Heart right ventricle (tissue), 16 donors: ENCODE results near the gene SASS6. TPM values are rescaled to one million over a fixed set of nuclear protein-coding genes. Genes with fewer than 3 reads are reported as not detected.
A peak's percentile ranks its signal among the peaks of the same experiment; 100 is the strongest.

Experiments used
- ATAC-seq, 8 donors: fragments of 200-7000 bp; cut with Tn5 transposase; one replicate each; pipeline ENCODE4 v1.9.1; 2020; ENCODE audit warnings: mild to moderate bottlenecking in 8 of 8, moderate library complexity in 8 of 8, moderate number of reproducible peaks in 1 of 8
- DNase-seq, 2 donors: peaks; one replicate each; pipeline ENCODE4 v3.0.0-alpha.2; 2020
- H3K27ac ChIP-seq, 10 donors: fragments of 200-600 bp; sonication (generic) in 2 of 10; one replicate each; pipeline versions ENCODE4 v1.5.0 to v1.8.0; 2020 to 2022; ENCODE audit warnings: mild to moderate bottlenecking in 3 of 10
- H3K27me3 ChIP-seq, 7 donors: fragments of 200-600 bp; one replicate each; pipeline ENCODE4 v1.8.0; 2021 to 2022; ENCODE audit warnings: mild to moderate bottlenecking in 2 of 7
- H3K36me3 ChIP-seq, 9 donors: fragments of 200-600 bp; sonication (generic) in 1 of 9; one replicate each; pipeline versions ENCODE4 v1.5.0 to v1.8.0; 2020 to 2022; ENCODE audit warnings: mild to moderate bottlenecking in 2 of 9
- H3K4me1 ChIP-seq, 9 donors: fragments of 200-600 bp; sonication (generic) in 1 of 9; one replicate each; pipeline versions ENCODE4 v1.5.0 to v1.8.0; 2020 to 2022; ENCODE audit warnings: mild to moderate bottlenecking in 4 of 9
- H3K4me3 ChIP-seq, 10 donors: fragments of 200-600 bp; sonication (generic) in 2 of 10; one replicate each; pipeline versions ENCODE4 v1.5.0 to v1.8.0; 2020 to 2022; ENCODE audit warnings: mild to moderate bottlenecking in 7 of 10, moderate library complexity in 2 of 10
- H3K9me3 ChIP-seq, 11 donors: fragments of 200-600 bp in 10 of 11; sonication (generic) in 2 of 11; one replicate each; pipeline versions ENCODE4 v1.5.0 to v1.8.0; 2013 to 2022; ENCODE audit warnings: mild to moderate bottlenecking in 2 of 11, control low read depth in 1 of 11, moderate library complexity in 1 of 11
- WGBS, 2 donors: extraction: QIAGEN DNeasy Blood & Tissue Kit; methylation state at CpG; one replicate each; pipeline ENCODE4 v1.1.7; 2013; ENCODE audit warnings: inconsistent platforms in 1 of 2; 5-methylcytosine and 5-hydroxymethylcytosine counted together
- intact Hi-C, 10 donors: fragments of 100-400 bp; cut with DNase I; formaldehyde crosslinking; loops; one replicate each; pipeline versions ENCODE4 v1.11.1 to v1.14.2; 2022
- polyA plus RNA-seq, 2 donors: library from polyadenylated mRNA; stranded (reverse); fragments of 200-250 nt; gene quantifications; one replicate each; pipeline ENCODE4 v1.2.3, GENCODE V29; 2013
- total RNA-seq, 10 donors: library from RNA; stranded (reverse); fragmentation: NEBNext Ultra II Directional in 3 of 10; extraction: Animal tissue kit (Norgen Biotek cat#: 25700) in 3 of 10; gene quantifications; one replicate each; pipeline versions ENCODE4 v1.2.1 to v1.2.4, GENCODE V29; 2021 to 2023
- TF ChIP-seq, protein P1 (sequence below), 9 donors: fragments of 200-600 bp; sonication (generic) in 2 of 9; IDR thresholded peaks; one replicate each; pipeline versions ENCODE4 v1.5.0 to v1.8.0; 2021 to 2022; ENCODE audit warnings: antibody characterized with exemption in 9 of 9, mild to moderate bottlenecking in 5 of 9, moderate library complexity in 1 of 9
- donor health status: Arrhythmogenic right ventricular cardiomyopathy.
- donor health status: ischemic (EF 13 %, LVEDD 7.1; RV severe dilation, severe dysfunction).
- donor health status: healthy with polysubstance abuse.
- donor health status: DM: no; HTN: yes; CAD: no.
- donor health status: DM: no; HTN: no; CAD: no.
- donor health status: ischemic (EF 25% LVEDD 6.9; RV normal size, moderate dysfunction).
- donor health status: ischemic (EF 25% LVEDD 5.7; RV mildly dilated, moderate dysfunction).
- donor health status: healthy.
- donor health status: DM: yes; HTN: yes; CAD: no.
- donor health status: Ischemic cardiomyopathy.
- donor health status: ischemic (EF 35%, LVEDD 5.7; RV mildly dilated, moderate dysfunction).
- donor health status: nonischemic (EF 11% LVEDD 7.7; RV severe dilation, severe dysfunction).
- donor health status: DM: yes; HTN: yes; CAD: no.
- donor health status: PGD.
- donor health status: ischemic (EF 29% LVEDD 5.4; RV normal size, mild dysfunction).
- donor health status: nonischemic (EF 23%, LVEDD 6.1; RV moderate dilation, normal function).

SASS6 gene
- total and polyA plus RNA-seq, 12 donors, result 0.95 to 2.7 (median 1.7) TPM

GRCh38 chr1:100152271-100152670 lies 19.5 kb upstream of the SASS6 start:
- WGBS, 2 donors, result 81% methylated on average over 4 of the region's 4 CpGs
- TF ChIP-seq, protein P1, sequence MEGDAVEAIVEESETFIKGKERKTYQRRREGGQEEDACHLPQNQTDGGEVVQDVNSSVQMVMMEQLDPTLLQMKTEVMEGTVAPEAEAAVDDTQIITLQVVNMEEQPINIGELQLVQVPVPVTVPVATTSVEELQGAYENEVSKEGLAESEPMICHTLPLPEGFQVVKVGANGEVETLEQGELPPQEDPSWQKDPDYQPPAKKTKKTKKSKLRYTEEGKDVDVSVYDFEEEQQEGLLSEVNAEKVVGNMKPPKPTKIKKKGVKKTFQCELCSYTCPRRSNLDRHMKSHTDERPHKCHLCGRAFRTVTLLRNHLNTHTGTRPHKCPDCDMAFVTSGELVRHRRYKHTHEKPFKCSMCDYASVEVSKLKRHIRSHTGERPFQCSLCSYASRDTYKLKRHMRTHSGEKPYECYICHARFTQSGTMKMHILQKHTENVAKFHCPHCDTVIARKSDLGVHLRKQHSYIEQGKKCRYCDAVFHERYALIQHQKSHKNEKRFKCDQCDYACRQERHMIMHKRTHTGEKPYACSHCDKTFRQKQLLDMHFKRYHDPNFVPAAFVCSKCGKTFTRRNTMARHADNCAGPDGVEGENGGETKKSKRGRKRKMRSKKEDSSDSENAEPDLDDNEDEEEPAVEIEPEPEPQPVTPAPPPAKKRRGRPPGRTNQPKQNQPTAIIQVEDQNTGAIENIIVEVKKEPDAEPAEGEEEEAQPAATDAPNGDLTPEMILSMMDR (IDR thresholded peaks at IDR 0.05), result no peak
- no peak for ATAC-seq
- peak overlapping the region in 1 of 10 donors; percentile 5 for H3K27ac ChIP-seq
- intact Hi-C loops, result loop anchor here in 2 of 10 donors (10.0 kb wide), 2 partner anchors 143 to 287 kb away; no protein-coding TSS in a partner anchor
- H3K9me3 ChIP-seq, result no peaks in the 10 kb centered on the region
- H3K27me3 ChIP-seq, result no peaks in the 10 kb centered on the region
- H3K4me1 ChIP-seq, result no peaks in the 10 kb centered on the region
- H3K4me3 ChIP-seq, result no peak overlapping the region
- DNase-seq, result no peak
- H3K36me3 ChIP-seq, result peaks cover 0 to 85% (median 25%) of the 10 kb centered on the region in 9 donors

GRCh38 chr1:100151679-100152078 lies 18.9 kb upstream of the SASS6 start:
- TF ChIP-seq, protein P1 (IDR thresholded peaks at IDR 0.05), result no peak
- H3K9me3 ChIP-seq, result no peaks in the 10 kb centered on the region
- peaks cover 0 to 85% (median 28%) of the 10 kb centered on the region in 9 donors for H3K36me3 ChIP-seq
- ATAC-seq, result no peak
- WGBS, 2 donors, result 57 to 61% methylated on average over 2 of the region's 2 CpGs
- H3K27me3 ChIP-seq, result no peaks in the 10 kb centered on the region
- DNase-seq, result no peak
- H3K27ac ChIP-seq, result peak overlapping the region in 1 of 10 donors; percentile 5
- H3K4me3 ChIP-seq, result no peak overlapping the region
- H3K4me1 ChIP-seq, result no peaks in the 10 kb centered on the region
- intact Hi-C loops, result loop anchor here in 2 of 10 donors (10.0 kb wide), 2 partner anchors 143 to 287 kb away; no protein-coding TSS in a partner anchor

DNA sequence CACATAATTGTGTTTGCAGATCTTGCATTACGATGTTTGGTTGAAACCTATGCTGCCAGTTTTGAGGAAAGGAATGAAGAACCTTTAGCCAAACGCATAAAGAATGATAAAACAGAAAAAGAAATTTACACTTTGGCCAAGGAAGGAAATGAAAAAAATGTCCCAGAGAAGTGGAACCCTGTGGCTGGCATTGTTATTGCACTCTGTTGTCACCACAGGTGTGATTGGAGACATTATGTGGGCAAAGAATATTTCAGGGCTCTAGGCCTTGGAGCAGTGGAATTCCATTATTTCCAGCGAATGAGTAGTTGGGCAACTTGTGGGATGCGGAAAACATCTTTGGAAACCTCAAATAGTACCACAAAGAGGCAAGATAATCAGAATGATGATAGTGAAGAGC lies 15.1 kb upstream of the SASS6 start:
- Histone ChIP-seq H3K27ac (no peak overlapping the region), H3K9me3 (no peaks in the 10 kb centered on the region), H3K4me3 (no peak overlapping the region), H3K4me1 (no peaks in the 10 kb centered on the region), H3K36me3 (peaks cover 0 to 100% (median 61%) of the 10 kb centered on the region in 9 donors), H3K27me3 (no peaks in the 10 kb centered on the region)
- ATAC-seq, result no peak
- TF ChIP-seq, protein P1 (IDR thresholded peaks at IDR 0.05), result no peak
- DNase-seq, result no peak
- intact Hi-C loops, result loop anchor here in 1 of 10 donors (10.0 kb wide), 1 partner anchor 263 kb away; no protein-coding TSS in a partner anchor
- WGBS, 2 donors, result 87 to 89% methylated on average over 4 of the region's 4 CpGs

DNA sequence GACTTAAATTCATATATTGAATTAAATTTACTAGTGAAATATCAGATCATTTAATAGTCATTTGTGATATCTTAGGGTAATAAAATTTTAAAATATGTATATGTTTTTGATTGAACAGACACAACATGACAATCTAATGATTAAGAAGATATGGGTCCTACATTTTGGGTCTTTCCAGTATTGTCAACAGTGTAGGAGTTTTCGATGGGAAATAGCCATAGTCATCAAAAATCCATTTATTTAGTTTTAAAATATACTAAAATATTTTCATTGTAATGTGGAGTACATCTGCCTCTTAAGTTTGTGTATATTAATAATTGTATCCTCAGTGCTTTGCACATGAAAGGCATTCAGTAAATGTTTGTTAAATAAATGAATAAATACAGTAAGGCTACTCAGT lies 14.2 kb upstream of the SASS6 start:
- Histone ChIP-seq H3K9me3 (no peaks in the 10 kb centered on the region), H3K4me1 (peaks cover 0 to 4% (median 0%) of the 10 kb centered on the region in 9 donors), H3K27ac (no peak overlapping the region), H3K36me3 (peaks cover 0 to 100% (median 65%) of the 10 kb centered on the region in 9 donors), H3K4me3 (no peak overlapping the region), H3K27me3 (no peaks in the 10 kb centered on the region)
- DNase-seq (no peak), ATAC-seq (no peak)
- TF ChIP-seq, protein P1 (IDR thresholded peaks at IDR 0.05), result no peak
- intact Hi-C loops, result loop anchor here in 1 of 10 donors (10.0 kb wide), 1 partner anchor 262 kb away; no protein-coding TSS in a partner anchor
- WGBS, 2 donors, result 96 to 97% methylated on average over 1 of the region's 1 CpG
